Astrocyte of the spinal cord (primary cell): ENCODE results near the gene NT5C1A.
A peak's percentile ranks its signal among the peaks of the same experiment; 100 is the strongest.

ENCODE experiments used
- DNase-seq: peaks from one replicate; pipeline ENCODE4 v3.0.0; 2011; ENCODE audit warnings: low read depth, low spot score
- H3K4me3 ChIP-seq: 2 replicates; pipeline ENCODE4 v1.5.1; 2011; ENCODE audit warnings: low read depth, mild to moderate bottlenecking, low read length, moderate library complexity
- in situ Hi-C: cut with HindIII; loops from 2 replicates; pipeline ENCODE4 v1.10.0; 2017; ENCODE audit warnings: low sequenced_read_pairs
- TF ChIP-seq, protein P1 (sequence below): IDR thresholded peaks from 2 replicates; pipeline ENCODE4 v1.5.1; 2012; ENCODE audit warnings: low read depth, mild to moderate bottlenecking, low read length, inconsistent platforms

Gene NT5C1A

DNA sequence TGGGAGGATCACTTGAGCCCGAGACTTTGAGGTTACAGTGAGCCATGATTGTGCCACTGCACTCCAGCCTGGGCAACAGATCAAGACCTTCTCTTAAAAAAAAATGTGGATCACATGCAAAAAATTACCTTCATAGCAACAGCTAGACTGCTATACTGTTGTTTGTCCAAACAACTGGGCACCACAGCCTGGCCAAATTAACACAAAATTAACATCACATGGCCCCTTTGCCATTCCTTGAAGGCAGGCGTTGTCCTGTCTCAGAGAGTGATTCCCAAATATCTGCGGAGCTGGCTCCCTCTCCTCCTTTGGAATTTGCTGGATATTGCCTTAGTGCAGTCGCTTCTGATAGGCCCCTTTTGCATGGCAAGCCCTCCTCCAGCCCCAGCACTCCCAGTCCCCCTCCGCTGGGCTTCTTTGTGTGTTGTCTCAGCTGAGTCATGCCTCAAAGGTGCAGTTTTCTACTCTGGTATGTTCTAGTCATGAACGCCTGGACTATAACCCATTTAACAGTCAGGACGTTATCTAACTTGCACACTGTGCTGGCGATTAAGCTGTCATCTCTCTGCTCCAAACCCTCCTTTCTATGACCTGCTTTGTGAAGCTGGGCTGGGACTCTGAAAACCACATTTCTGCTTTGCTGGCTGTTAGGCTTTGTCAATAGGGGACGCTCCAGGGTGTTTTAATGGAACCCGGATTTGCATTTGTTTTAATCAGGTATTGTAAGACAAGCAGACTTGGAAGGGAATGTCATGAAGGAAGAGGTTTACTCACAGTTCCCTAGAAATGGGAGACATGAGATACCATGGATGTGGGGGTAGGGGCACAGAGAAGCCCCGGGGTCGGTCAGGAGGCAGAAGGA is 39.4 kb upstream of the NT5C1A start:
- DNase-seq = no peak
- no peak overlapping the region for H3K4me3 ChIP-seq
- in situ Hi-C loops = no loop called here
- TF ChIP-seq, protein P1, sequence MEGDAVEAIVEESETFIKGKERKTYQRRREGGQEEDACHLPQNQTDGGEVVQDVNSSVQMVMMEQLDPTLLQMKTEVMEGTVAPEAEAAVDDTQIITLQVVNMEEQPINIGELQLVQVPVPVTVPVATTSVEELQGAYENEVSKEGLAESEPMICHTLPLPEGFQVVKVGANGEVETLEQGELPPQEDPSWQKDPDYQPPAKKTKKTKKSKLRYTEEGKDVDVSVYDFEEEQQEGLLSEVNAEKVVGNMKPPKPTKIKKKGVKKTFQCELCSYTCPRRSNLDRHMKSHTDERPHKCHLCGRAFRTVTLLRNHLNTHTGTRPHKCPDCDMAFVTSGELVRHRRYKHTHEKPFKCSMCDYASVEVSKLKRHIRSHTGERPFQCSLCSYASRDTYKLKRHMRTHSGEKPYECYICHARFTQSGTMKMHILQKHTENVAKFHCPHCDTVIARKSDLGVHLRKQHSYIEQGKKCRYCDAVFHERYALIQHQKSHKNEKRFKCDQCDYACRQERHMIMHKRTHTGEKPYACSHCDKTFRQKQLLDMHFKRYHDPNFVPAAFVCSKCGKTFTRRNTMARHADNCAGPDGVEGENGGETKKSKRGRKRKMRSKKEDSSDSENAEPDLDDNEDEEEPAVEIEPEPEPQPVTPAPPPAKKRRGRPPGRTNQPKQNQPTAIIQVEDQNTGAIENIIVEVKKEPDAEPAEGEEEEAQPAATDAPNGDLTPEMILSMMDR = no peak

DNA sequence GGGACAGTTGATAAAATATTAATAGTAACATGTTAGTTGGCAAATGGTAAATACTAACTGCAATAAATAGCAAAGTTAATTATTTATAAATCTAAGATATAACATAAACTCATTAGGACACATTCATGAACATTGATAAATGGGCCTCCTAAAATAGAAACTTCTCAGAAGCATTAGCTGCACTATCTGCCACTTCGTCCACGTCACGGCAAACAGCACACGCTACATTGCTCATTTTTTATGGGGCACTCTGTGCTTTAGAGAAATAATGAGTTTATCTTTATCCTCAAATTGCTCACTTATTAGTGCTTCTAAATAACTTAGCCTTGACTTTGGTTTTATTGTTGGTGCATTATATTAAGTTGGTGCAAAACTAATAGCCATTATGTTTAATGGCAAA is 35.6 kb upstream of the NT5C1A start:
- no peak overlapping the region for H3K4me3 ChIP-seq
- DNase-seq = no peak
- in situ Hi-C loops = no loop called here
- TF ChIP-seq, protein P1 = no peak

DNA sequence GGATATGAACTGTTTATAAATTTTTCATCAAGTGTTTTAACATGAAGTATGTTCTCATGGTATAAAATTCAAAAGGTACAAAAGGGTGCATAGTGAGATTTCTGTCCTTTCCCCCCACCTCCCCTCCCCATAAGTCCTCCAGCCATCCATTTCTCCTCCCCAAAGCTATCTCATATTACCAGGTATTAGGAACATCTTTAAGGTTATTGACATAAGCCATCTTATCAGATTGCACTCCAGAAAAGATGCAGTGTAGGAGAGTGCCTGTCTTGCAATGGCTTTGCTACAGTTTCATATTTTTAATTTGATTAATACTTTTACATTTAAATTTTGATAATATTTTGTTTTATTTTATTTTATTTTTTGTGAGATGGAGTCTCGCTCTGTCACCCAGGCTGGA is 32.9 kb upstream of the NT5C1A start:
- TF ChIP-seq, protein P1 = no peak
- no peak for DNase-seq
- in situ Hi-C loops = no loop called here
- no peak overlapping the region for H3K4me3 ChIP-seq

DNA sequence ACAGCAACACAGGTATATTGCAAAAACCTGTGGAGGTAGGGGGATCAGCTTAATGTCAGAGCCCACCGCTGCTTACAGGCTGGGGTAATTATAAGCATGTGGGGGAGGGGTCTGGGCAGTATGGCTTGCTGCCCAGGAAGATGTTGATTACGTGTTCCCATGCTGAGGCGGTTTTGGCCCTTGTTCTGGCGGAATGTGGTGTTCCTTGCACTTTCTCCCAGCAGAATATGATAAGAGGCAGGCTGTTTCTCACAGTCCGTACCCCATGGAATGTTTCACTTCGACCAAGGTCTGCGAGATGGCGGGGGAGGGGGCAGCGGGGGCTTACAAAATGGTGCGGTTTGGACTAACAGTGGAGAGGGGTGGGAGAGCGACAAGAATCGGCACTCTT is 29.1 kb upstream of the NT5C1A start:
- DNase-seq = peak; percentile 46
- TF ChIP-seq, protein P1 = no peak
- no peak overlapping the region for H3K4me3 ChIP-seq
- in situ Hi-C loops = no loop called here

DNA sequence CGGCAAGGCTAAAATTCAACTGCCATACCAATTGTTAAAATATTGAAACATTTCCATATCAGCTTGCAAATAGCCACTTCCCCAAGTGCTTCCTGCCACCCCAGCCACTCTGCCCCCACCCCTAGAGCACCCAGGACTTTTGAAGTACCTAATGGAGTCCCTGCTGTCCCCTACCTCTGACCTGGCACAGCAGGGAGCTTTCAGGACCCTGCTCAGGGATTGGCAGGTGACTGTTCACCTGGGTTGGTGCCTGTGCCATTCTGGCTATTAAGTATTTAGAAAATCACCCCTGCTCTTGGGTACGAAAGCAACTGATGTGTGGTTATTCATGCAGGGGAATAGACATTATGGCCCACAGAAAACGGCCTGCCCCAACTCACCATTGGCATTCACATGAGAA is 28.4 kb upstream of the NT5C1A start:
- no peak for DNase-seq
- in situ Hi-C loops = no loop called here
- H3K4me3 ChIP-seq = no peak overlapping the region
- TF ChIP-seq, protein P1 = no peak

DNA sequence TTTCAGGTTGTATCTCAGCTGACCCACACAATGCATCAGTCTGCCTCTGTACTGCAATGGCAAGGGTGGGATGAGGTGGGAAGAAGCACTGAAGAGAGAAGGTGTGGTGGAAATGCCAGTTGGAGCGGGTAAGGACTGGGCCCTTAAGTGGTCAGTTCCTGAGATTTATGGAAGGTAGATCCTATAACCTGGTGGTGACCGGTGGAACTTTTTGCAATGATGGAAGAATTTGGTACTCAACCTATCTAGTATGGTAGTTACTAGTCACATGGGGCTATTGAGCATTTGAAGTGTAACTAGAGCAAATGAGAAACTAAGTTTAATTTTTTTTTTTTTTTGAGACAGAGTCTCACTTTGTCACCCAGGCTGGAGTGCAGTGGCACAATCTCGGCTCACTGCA is 27.5 kb upstream of the NT5C1A start:
- TF ChIP-seq, protein P1 = no peak
- DNase-seq = no peak
- in situ Hi-C loops = no loop called here
- H3K4me3 ChIP-seq = no peak overlapping the region

DNA sequence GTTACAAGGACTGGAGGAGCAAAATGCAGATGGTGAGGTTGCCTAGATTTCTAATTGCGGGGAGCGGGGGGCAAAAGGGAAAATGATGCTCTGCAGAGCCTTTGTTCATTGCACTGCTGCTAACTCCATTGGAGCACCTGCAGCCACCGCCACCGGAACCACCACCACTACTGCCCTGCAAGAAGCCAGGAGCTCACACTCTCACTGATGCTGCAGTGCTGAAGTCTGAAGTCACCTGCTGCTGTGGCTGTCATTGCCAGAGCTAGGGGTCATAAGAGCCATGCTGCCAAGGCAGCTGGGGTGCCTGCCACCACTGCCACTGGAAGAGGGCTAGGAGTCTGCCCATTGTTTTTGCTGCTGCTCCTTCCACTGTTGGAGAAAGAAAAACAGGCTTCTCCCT is 26.7 kb upstream of the NT5C1A start:
- in situ Hi-C loops = no loop called here
- no peak for DNase-seq
- H3K4me3 ChIP-seq = no peak overlapping the region
- TF ChIP-seq, protein P1 = no peak
